ENCODE data around the gene MAP3K21. TPM values are rescaled to one million over a fixed set of nuclear protein-coding genes. Genes with fewer than 3 reads are reported as not detected.

MAP3K21 gene
- polyA plus RNA-seq, 1 donor (not counting 4 experiments of a cell fraction or from before 2014, with no cell fraction given), result 6.4 TPM

GRCh38 chr1:233427907-233428306 lies 100.4 kb downstream of the MAP3K21 start:
- no peak for FAIRE-seq
- Histone ChIP-seq H4K20me1 (ENCODE audit: control insufficient read depth, extremely low read depth, insufficient read depth, low read length) (no peaks in the 10 kb centered on the region), H2AFZ (ENCODE audit: control insufficient read depth, low read length) (no peak overlapping the region), H3K4me3 (ENCODE audit: control insufficient read depth in 2 of 3, extremely low read depth in 1 of 3, insufficient read depth in 2 of 3, low read depth in 1 of 3, low read length in 3 of 3) (no peak overlapping the region), H3K4me2 (ENCODE audit: control insufficient read depth, extremely low read depth, insufficient read depth, low read depth, low read length) (no peak overlapping the region), H3K36me3 (ENCODE audit: control insufficient read depth in 2 of 2, extremely low read depth in 1 of 2, insufficient read depth in 2 of 2, low read length in 2 of 2) (no peaks in the 10 kb centered on the region), H3K27ac (ENCODE audit: control insufficient read depth, insufficient read depth, low read length) (no peak overlapping the region), H3K4me1 (ENCODE audit: control insufficient read depth, extremely low read depth, insufficient read depth, low read length) (no peaks in the 10 kb centered on the region), H3K79me2 (ENCODE audit: control insufficient read depth, insufficient read depth, low read length) (no peaks in the 10 kb centered on the region), H3K27me3 (ENCODE audit: control insufficient read depth, extremely low read depth, insufficient read depth, low read length) (peaks cover 5% of the 10 kb centered on the region), H3K9ac (ENCODE audit: control insufficient read depth, extremely low read depth, insufficient read depth, low read length) (no peak overlapping the region), H3K9me3 (ENCODE audit: control insufficient read depth, low read depth, low read length) (no peaks in the 10 kb centered on the region), H3K9me1 (ENCODE audit: control insufficient read depth, extremely low read depth, insufficient read depth, low read length) (no peaks in the 10 kb centered on the region)
- dilution Hi-C loops (cut with MboI; ENCODE audit: extremely low pct_ligation_motif_present, low sequenced_read_pairs), result no loop called here
- TF ChIP-seq EZH2 (IDR thresholded peaks at IDR 0.05; ENCODE audit: low read length), result no peak
- TF ChIP-seq, protein P1, sequence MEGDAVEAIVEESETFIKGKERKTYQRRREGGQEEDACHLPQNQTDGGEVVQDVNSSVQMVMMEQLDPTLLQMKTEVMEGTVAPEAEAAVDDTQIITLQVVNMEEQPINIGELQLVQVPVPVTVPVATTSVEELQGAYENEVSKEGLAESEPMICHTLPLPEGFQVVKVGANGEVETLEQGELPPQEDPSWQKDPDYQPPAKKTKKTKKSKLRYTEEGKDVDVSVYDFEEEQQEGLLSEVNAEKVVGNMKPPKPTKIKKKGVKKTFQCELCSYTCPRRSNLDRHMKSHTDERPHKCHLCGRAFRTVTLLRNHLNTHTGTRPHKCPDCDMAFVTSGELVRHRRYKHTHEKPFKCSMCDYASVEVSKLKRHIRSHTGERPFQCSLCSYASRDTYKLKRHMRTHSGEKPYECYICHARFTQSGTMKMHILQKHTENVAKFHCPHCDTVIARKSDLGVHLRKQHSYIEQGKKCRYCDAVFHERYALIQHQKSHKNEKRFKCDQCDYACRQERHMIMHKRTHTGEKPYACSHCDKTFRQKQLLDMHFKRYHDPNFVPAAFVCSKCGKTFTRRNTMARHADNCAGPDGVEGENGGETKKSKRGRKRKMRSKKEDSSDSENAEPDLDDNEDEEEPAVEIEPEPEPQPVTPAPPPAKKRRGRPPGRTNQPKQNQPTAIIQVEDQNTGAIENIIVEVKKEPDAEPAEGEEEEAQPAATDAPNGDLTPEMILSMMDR (optimal IDR thresholded peaks at IDR 0.05 in 1 of 3, IDR thresholded peaks at IDR 0.05 in 1 of 3, conservative IDR thresholded peaks at IDR 0.05 in 1 of 3; ENCODE audit: extremely low read depth in 1 of 3, insufficient read depth in 2 of 3, low read length in 3 of 3), result no peak
- no peak for DNase-seq (ENCODE audit: low read depth, low spot score)

GRCh38 chr1:233431753-233432403 lies 104.4 kb downstream of the MAP3K21 start:
- no peak overlapping the region for H3K9ac ChIP-seq (ENCODE audit: control insufficient read depth, extremely low read depth, insufficient read depth, low read length)
- no peak overlapping the region for H3K4me2 ChIP-seq (ENCODE audit: control insufficient read depth, extremely low read depth, insufficient read depth, low read depth, low read length)
- dilution Hi-C loops (cut with MboI; ENCODE audit: extremely low pct_ligation_motif_present, low sequenced_read_pairs), result no loop called here
- DNase-seq (ENCODE audit: low read depth, low spot score) (no peak), FAIRE-seq (no peak)
- TF ChIP-seq, protein P1 (optimal IDR thresholded peaks at IDR 0.05 in 1 of 3, IDR thresholded peaks at IDR 0.05 in 1 of 3, conservative IDR thresholded peaks at IDR 0.05 in 1 of 3; ENCODE audit: extremely low read depth in 1 of 3, insufficient read depth in 2 of 3, low read length in 3 of 3), result no peak
- no peak for TF ChIP-seq EZH2 (IDR thresholded peaks at IDR 0.05; ENCODE audit: low read length)
- H3K27ac ChIP-seq (ENCODE audit: control insufficient read depth, insufficient read depth, low read length), result no peak overlapping the region
- no peaks in the 10 kb centered on the region for H3K36me3 ChIP-seq (ENCODE audit: control insufficient read depth in 2 of 2, extremely low read depth in 1 of 2, insufficient read depth in 2 of 2, low read length in 2 of 2)
- H2AFZ ChIP-seq (ENCODE audit: control insufficient read depth, low read length), result no peak overlapping the region
- no peaks in the 10 kb centered on the region for H4K20me1 ChIP-seq (ENCODE audit: control insufficient read depth, extremely low read depth, insufficient read depth, low read length)
- no peaks in the 10 kb centered on the region for H3K9me1 ChIP-seq (ENCODE audit: control insufficient read depth, extremely low read depth, insufficient read depth, low read length)
- H3K4me3 ChIP-seq (ENCODE audit: control insufficient read depth in 2 of 3, extremely low read depth in 1 of 3, insufficient read depth in 2 of 3, low read depth in 1 of 3, low read length in 3 of 3), result no peak overlapping the region
- no peaks in the 10 kb centered on the region for H3K9me3 ChIP-seq (ENCODE audit: control insufficient read depth, low read depth, low read length)
- peaks cover 8% of the 10 kb centered on the region for H3K27me3 ChIP-seq (ENCODE audit: control insufficient read depth, extremely low read depth, insufficient read depth, low read length)
- H3K4me1 ChIP-seq (ENCODE audit: control insufficient read depth, extremely low read depth, insufficient read depth, low read length), result no peaks in the 10 kb centered on the region
- H3K79me2 ChIP-seq (ENCODE audit: control insufficient read depth, insufficient read depth, low read length), result no peaks in the 10 kb centered on the region

All from keratinocyte (primary cell).